RWPE2 (cell line): ENCODE results near the gene VPS8.

Source experiments
- ATAC-seq: fragments of 200-7000 bp; cut with Tn5 transposase; 3 replicates; pipeline ENCODE4 v1.9.1; 2021; ENCODE audit warnings: low read depth
- DNase-seq: peaks from one replicate; pipeline ENCODE4 v3.0.0-alpha.2; 2020; ENCODE audit warnings: low spot score
- H3K27ac ChIP-seq: fragments of 450-650 bp; 2 replicates; pipeline ENCODE4 v1.5.1; 2017; ENCODE audit warnings: mild to moderate bottlenecking; ENCODE audit not compliant: poor library complexity, severe bottlenecking
- H3K27me3 ChIP-seq: fragments of 250-450 bp; sonication (Bioruptor Pico); 2 replicates; pipeline ENCODE4 v1.5.1; 2021; ENCODE audit warnings: mild to moderate bottlenecking, moderate library complexity; ENCODE audit not compliant: insufficient read depth, poor library complexity, severe bottlenecking
- H3K36me3 ChIP-seq: fragments of 250-450 bp; sonication (Bioruptor Pico); 2 replicates; pipeline ENCODE4 v1.5.1; 2020; ENCODE audit warnings: low read depth, mild to moderate bottlenecking, moderate library complexity
- H3K4me1 ChIP-seq: fragments of 250-450 bp; sonication (Bioruptor Pico); 2 replicates; pipeline ENCODE4 v1.5.1; 2021; ENCODE audit warnings: mild to moderate bottlenecking, moderate library complexity; ENCODE audit not compliant: insufficient read depth, poor library complexity, severe bottlenecking
- H3K4me3 ChIP-seq: fragments of 250-450 bp; sonication (Bioruptor Pico); 2 replicates; pipeline ENCODE4 v1.5.1; 2021; ENCODE audit warnings: mild to moderate bottlenecking, moderate library complexity; ENCODE audit not compliant: severe bottlenecking
- H3K9me3 ChIP-seq: fragments of 250-450 bp; sonication (Bioruptor Pico); 2 replicates; pipeline ENCODE4 v1.5.1; 2021; ENCODE audit warnings: mild to moderate bottlenecking, moderate library complexity; ENCODE audit not compliant: severe bottlenecking
- TF ChIP-seq, protein P1 (sequence below): fragments of 450-650 bp; IDR thresholded peaks from one replicate; pipeline ENCODE4 v1.5.1; 2017; ENCODE audit warnings: mild to moderate bottlenecking, moderate library complexity; ENCODE audit not compliant: poor library complexity, severe bottlenecking

VPS8 gene

DNA sequence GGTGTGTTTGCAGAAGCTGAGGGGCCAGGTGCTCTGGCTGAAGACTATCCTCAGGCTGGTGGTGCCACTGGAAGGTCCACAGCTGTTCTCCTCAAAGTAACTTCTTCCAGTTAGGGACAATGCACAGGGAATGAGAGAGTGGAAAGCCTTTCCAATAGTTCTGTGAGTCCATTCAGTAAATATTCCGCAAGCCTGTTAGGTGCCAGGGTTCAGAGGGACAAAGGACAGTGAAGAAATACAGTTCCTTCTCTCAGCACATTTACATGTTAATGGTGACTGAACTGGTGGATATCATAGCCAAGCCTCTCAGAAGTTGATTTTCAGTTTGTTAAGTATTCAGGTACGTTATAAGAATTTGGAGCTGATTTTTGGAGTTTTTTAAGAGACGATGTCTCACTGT, 218.4 kb downstream of the VPS8 start:
- no peak for ATAC-seq
- Histone ChIP-seq H3K4me1 (no peaks in the 10 kb centered on the region), H3K36me3 (no peaks in the 10 kb centered on the region), H3K4me3 (no peak overlapping the region), H3K27me3 (no peaks in the 10 kb centered on the region), H3K27ac (no peak overlapping the region), H3K9me3 (no peaks in the 10 kb centered on the region)
- DNase-seq = no peak
- TF ChIP-seq, protein P1, sequence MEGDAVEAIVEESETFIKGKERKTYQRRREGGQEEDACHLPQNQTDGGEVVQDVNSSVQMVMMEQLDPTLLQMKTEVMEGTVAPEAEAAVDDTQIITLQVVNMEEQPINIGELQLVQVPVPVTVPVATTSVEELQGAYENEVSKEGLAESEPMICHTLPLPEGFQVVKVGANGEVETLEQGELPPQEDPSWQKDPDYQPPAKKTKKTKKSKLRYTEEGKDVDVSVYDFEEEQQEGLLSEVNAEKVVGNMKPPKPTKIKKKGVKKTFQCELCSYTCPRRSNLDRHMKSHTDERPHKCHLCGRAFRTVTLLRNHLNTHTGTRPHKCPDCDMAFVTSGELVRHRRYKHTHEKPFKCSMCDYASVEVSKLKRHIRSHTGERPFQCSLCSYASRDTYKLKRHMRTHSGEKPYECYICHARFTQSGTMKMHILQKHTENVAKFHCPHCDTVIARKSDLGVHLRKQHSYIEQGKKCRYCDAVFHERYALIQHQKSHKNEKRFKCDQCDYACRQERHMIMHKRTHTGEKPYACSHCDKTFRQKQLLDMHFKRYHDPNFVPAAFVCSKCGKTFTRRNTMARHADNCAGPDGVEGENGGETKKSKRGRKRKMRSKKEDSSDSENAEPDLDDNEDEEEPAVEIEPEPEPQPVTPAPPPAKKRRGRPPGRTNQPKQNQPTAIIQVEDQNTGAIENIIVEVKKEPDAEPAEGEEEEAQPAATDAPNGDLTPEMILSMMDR = no peak

DNA sequence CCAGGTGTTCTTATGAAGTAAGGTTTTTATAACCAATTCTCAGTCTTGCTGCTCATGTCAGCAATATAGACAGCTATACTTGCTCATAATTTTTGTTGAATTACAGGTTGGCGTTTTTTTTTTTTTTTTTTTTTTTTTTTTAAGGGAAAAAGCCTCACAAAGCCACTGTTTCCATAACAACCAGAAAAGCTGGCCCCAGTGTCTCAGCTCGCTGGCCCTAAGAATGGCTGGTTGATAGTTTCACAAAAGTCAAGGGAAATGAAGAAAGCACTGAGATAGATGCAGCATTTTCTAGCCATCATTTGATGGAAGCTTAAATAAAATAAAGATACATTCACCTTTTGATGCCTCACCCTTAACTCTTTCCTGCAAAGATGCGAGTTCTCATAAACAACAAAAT, 219.0 kb downstream of the VPS8 start:
- no peaks in the 10 kb centered on the region for H3K36me3 ChIP-seq
- no peaks in the 10 kb centered on the region for H3K27me3 ChIP-seq
- TF ChIP-seq, protein P1 = no peak
- H3K4me3 ChIP-seq = no peak overlapping the region
- H3K4me1 ChIP-seq = no peaks in the 10 kb centered on the region
- H3K9me3 ChIP-seq = no peaks in the 10 kb centered on the region
- DNase-seq (no peak), ATAC-seq (no peak)
- H3K27ac ChIP-seq = no peak overlapping the region

DNA sequence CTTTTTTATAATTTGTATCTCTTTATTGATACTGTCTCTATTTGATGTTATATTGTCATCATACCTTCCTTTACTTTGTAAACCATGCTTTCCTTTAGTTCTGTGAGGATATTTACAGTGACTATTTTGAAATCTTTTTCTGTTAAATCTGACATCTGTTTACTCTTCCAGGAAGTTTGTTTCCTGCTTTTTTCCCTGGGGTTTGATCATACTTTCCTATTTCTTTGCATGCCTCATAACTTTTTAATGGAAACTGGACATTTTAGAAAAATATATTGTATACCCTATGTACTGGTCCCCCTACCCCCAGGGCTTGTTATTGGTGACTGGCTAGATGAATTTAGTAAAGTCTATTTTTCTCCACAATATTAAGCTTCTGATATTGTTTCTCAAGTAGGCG, 225.8 kb downstream of the VPS8 start:
- DNase-seq = no peak
- H3K9me3 ChIP-seq = no peaks in the 10 kb centered on the region
- no peak for ATAC-seq

DNA sequence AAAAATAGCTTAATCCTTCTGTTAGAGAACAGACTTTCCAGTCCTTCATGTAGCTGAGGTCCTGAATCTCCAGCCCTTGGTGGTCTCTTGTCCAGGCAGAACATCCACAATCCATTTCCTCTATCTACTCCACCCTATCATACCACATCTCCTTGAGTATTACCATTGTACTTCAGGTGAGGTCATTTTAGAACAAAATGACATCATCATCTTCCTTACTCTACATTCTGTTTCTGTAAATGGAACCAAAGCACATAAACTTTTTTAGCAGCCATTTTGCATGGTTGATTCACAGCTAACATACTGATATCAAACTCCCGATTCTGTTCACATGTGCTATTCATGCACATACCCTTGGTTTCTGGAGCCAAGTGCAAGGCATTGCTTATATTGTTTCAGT, 228.5 kb downstream of the VPS8 start:
- Histone ChIP-seq H3K36me3 (no peaks in the 10 kb centered on the region), H3K4me1 (no peaks in the 10 kb centered on the region), H3K27me3 (no peaks in the 10 kb centered on the region), H3K9me3 (no peaks in the 10 kb centered on the region), H3K4me3 (no peak overlapping the region), H3K27ac (no peak overlapping the region)
- DNase-seq (no peak), ATAC-seq (no peak)
- TF ChIP-seq, protein P1 = no peak

More for the DNA sequence above, 225.8 kb downstream of the VPS8 start:
- TF ChIP-seq, protein P1 = no peak
- H3K36me3 ChIP-seq = no peaks in the 10 kb centered on the region
- H3K27ac ChIP-seq = no peak overlapping the region
- no peak overlapping the region for H3K4me3 ChIP-seq
- H3K4me1 ChIP-seq = no peaks in the 10 kb centered on the region
- no peaks in the 10 kb centered on the region for H3K27me3 ChIP-seq

DNA sequence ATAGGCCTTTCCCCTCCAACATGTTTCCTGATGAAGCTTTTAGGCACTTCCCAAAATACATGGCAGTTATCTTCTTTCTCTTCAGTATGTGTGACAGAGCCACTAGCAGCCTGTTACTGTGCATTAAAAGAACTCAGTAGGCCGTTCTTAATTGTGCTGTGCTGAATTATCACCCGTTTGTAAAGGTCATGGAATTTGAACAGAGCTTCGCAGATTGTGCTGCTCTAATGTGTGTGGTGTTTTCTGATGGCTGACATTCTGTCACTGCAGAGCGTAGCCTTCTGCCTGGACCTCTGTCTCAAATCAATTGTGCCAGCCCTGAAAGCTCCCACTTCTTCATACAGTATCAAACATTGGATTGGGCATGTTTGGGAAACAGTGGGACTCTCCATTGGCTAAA, 229.6 kb downstream of the VPS8 start:
- Histone ChIP-seq H3K27ac (no peak overlapping the region), H3K36me3 (no peaks in the 10 kb centered on the region), H3K4me1 (no peaks in the 10 kb centered on the region), H3K9me3 (no peaks in the 10 kb centered on the region), H3K4me3 (no peak overlapping the region), H3K27me3 (no peaks in the 10 kb centered on the region)
- no peak for DNase-seq
- TF ChIP-seq, protein P1 = no peak
- no peak for ATAC-seq
